GM23248 (cell line): ENCODE data around the gene CD300E. TPM values are rescaled to one million over a fixed set of nuclear protein-coding genes. Genes with fewer than 3 reads are reported as not detected.

Experiments
- DNase-seq: peaks from one replicate; pipeline ENCODE4 v3.0.0-alpha.2; 2015
- H2AFZ ChIP-seq: fragments of 200-600 bp; sonication (generic); 2 replicates; pipeline ENCODE4 v1.6.1; 2016; ENCODE audit warnings: antibody characterized with exemption
- H3F3A ChIP-seq: fragments of 200-600 bp; sonication (generic); 2 replicates; pipeline ENCODE4 v1.6.1; 2016; ENCODE audit warnings: mild to moderate bottlenecking, antibody characterized with exemption, mixed run types; ENCODE audit not compliant: insufficient read depth
- H3K27ac ChIP-seq: fragments of 200-600 bp; sonication (generic); 2 replicates; pipeline ENCODE4 v1.5.1; 2016; ENCODE audit warnings: mild to moderate bottlenecking
- H3K27me3 ChIP-seq: fragments of 200-600 bp; sonication (generic); replicated peaks from 2 replicates; pipeline ENCODE4 v1.6.1; 2016; ENCODE audit warnings: mild to moderate bottlenecking; ENCODE audit not compliant: insufficient read depth
- H3K36me3 ChIP-seq: fragments of 200-600 bp; sonication (generic); 2 replicates; pipeline ENCODE4 v1.6.1; 2016; ENCODE audit warnings: low read depth, mild to moderate bottlenecking
- H3K4me1 ChIP-seq: fragments of 200-600 bp; sonication (generic); 2 replicates; pipeline ENCODE4 v1.6.1; 2016; ENCODE audit warnings: mild to moderate bottlenecking; ENCODE audit not compliant: insufficient read depth
- H3K4me2 ChIP-seq: fragments of 200-600 bp; sonication (generic); one replicate; pipeline ENCODE4 v1.6.1; 2016; ENCODE audit warnings: mild to moderate bottlenecking; ENCODE audit not compliant: unreplicated experiment
- H3K4me3 ChIP-seq: fragments of 200-600 bp; sonication (generic); 2 replicates; pipeline ENCODE4 v1.5.1; 2016; ENCODE audit warnings: mild to moderate bottlenecking
- H3K79me2 ChIP-seq: fragments of 200-600 bp; sonication (generic); 2 replicates; pipeline ENCODE4 v1.6.1; 2016; ENCODE audit warnings: mild to moderate bottlenecking; ENCODE audit not compliant: insufficient read depth
- H3K9ac ChIP-seq: fragments of 200-600 bp; sonication (generic); 2 replicates; pipeline ENCODE4 v1.6.1; 2016; ENCODE audit warnings: mild to moderate bottlenecking
- H3K9me2 ChIP-seq: fragments of 200-600 bp; sonication (generic); 2 replicates; pipeline ENCODE4 v1.6.1; 2016; ENCODE audit warnings: mixed run types, mild to moderate bottlenecking, moderate library complexity; ENCODE audit not compliant: insufficient read depth
- H3K9me3 ChIP-seq: fragments of 200-600 bp; sonication (generic); one replicate; pipeline ENCODE4 v1.6.1; 2017; ENCODE audit warnings: low read depth
- H4K20me1 ChIP-seq: fragments of 200-600 bp; sonication (generic); 2 replicates; pipeline ENCODE4 v1.6.0; 2016; ENCODE audit not compliant: insufficient read depth
- EZH2 ChIP-seq: fragments of 200-600 bp; sonication (generic); IDR thresholded peaks from 2 replicates; pipeline ENCODE4 v1.6.1; 2018; ENCODE audit warnings: antibody characterized with exemption, mild to moderate bottlenecking; ENCODE audit not compliant: insufficient read depth, poor library complexity, severe bottlenecking
- EZH2phosphoT487 ChIP-seq: fragments of 200-600 bp; sonication (generic); IDR thresholded peaks from 2 replicates; pipeline ENCODE4 v1.6.1; 2018; ENCODE audit warnings: antibody characterized with exemption, moderate library complexity, mild to moderate bottlenecking, low read depth; ENCODE audit not compliant: insufficient read depth
- WGBS, 2 experiments: methylation state at CpG; one replicate each; pipeline ENCODE4 v1.1.6; 2015 to 2017; ENCODE audit warnings: low lambda C conversion rate in 2 of 2, low coverage in 1 of 2; ENCODE audit errors: missing lambda C conversion rate in 2 of 2; 5-methylcytosine and 5-hydroxymethylcytosine counted together
- in situ Hi-C: fragments of 300-500 bp; cut with MboI; formaldehyde crosslinking; loops from 2 replicates; pipeline ENCODE4 v1.15.0; 2020
- polyA plus RNA-seq: library from polyadenylated mRNA; unstranded; fragments of >200 nt; fragmentation: Nextera tagmentation; extraction: Ambion mirVana; gene quantifications from 2 replicates; pipeline ENCODE4 v1.2.1, GENCODE V29; 2016
- total RNA-seq: library from RNA; depleted of rRNA; stranded (reverse); fragments of >200 nt; shearing (Covaris generic); gene quantifications from 2 replicates; pipeline ENCODE4 v1.2.3, GENCODE V29; 2014

Gene CD300E
- total and polyA plus RNA-seq, 2 experiments from 2014 or later, result not detected

DNA sequence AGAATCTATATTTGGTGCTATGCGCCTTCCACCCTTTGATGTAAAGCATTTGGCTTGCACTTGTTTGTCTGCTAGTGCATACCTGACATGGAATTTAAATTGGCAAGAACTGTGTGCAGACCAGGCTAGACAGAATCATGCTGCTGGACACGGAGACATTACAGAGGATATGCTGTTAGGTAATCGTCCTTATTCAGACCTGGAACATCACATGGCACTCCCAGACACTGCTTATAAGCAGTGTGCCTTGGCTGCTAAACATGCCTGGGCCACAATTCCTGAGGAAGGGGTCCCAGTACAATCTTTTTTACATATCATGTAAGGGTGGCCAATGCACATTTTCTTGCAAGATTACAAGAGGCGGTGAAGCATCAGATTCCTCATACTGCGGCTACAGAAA, 37.8 kb downstream of the CD300E start:
- no peaks in the 10 kb centered on the region for H3K9me3 ChIP-seq
- TF ChIP-seq EZH2phosphoT487 (no peak), EZH2 (no peak)
- 17 to 19% methylated on average over 5 of the region's 5 CpGs for WGBS, 2 experiments
- H3K9ac ChIP-seq, result no peak overlapping the region
- no peaks in the 10 kb centered on the region for H3K79me2 ChIP-seq
- H4K20me1 ChIP-seq, result no peaks in the 10 kb centered on the region
- no peak overlapping the region for H3K27ac ChIP-seq
- no peaks in the 10 kb centered on the region for H3K36me3 ChIP-seq
- H3K4me2 ChIP-seq, result no peak overlapping the region
- H3K9me2 ChIP-seq, result no peaks in the 10 kb centered on the region
- no peak overlapping the region for H3K4me3 ChIP-seq
- in situ Hi-C loops, result no loop called here
- no peaks in the 10 kb centered on the region for H3K4me1 ChIP-seq
- no peak overlapping the region for H2AFZ ChIP-seq
- DNase-seq, result no peak
- no peaks in the 10 kb centered on the region for H3F3A ChIP-seq
- H3K27me3 ChIP-seq, result peaks cover 37% of the 10 kb centered on the region

DNA sequence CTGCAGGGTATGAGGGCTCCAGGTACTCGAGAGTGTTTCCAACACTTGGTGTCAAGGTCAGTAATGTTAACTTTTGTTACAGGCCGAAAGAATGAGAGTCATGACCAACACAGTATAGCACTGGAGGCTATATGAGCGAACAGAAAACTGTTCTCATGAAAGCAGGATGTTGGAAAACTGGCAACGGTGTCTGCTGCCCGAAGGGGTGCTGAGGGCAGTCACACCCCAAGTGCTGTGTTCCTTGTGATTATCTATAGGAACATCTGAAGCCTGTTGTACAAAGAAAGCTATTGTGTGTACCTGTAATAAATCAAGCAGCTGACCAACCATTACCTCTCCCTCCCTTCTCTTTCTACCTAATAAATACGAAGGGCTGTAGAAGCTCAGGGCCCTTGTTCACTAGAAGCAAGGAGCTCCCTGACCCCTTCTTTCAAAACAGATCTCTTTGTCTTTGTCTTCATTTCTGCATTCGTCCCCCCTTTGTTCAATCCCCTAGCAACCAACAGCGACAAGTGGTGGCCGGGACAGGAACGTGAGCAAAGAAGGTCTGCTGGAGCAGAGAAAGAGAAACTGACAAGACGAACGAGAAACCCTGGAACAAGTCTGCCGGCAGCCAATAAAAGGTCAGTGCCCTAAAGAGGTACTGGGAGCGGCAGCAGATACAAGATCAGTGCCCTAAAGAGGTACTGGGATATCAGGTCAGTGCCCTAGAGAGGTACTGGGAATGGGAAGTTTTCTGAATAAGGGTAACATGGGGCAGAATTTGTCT, 39.1 kb downstream of the CD300E start:
- H3K4me3 ChIP-seq, result no peak overlapping the region
- in situ Hi-C loops, result no loop called here
- 32 to 37% methylated on average over 14 of the region's 14 CpGs for WGBS, 2 experiments

DNA sequence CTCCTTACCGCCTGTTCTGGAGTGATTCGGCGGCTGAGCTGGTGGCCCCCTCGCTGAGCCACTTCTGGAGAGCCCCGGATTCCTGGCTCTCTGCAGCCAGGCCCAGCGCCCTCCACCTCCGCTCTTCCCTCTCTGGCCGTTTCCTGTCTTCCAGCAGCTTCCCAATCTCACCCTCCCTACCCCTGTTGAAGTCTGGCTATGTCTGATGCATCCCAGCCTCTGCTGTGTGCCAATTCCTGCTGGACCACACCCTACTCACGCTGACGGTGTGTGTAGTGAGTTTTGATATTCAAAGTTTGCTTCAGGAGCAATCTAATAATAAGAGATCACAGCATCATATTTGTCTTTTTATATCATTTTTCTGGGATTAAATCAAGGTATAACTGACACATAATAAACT, 40.9 kb downstream of the CD300E start:
- no peaks in the 10 kb centered on the region for H3K79me2 ChIP-seq
- in situ Hi-C loops, result no loop called here
- H3F3A ChIP-seq, result no peaks in the 10 kb centered on the region

More for the DNA sequence above, 39.1 kb downstream of the CD300E start:
- no peaks in the 10 kb centered on the region for H3K4me1 ChIP-seq
- no peaks in the 10 kb centered on the region for H3F3A ChIP-seq
- no peaks in the 10 kb centered on the region for H3K9me2 ChIP-seq
- TF ChIP-seq EZH2phosphoT487 (no peak), EZH2 (no peak)
- peaks cover 37% of the 10 kb centered on the region for H3K27me3 ChIP-seq
- H3K36me3 ChIP-seq, result no peaks in the 10 kb centered on the region
- H3K9me3 ChIP-seq, result no peaks in the 10 kb centered on the region
- no peak for DNase-seq
- H3K9ac ChIP-seq, result no peak overlapping the region
- H3K27ac ChIP-seq, result no peak overlapping the region
- no peaks in the 10 kb centered on the region for H3K79me2 ChIP-seq
- H2AFZ ChIP-seq, result no peak overlapping the region
- no peak overlapping the region for H3K4me2 ChIP-seq
- H4K20me1 ChIP-seq, result no peaks in the 10 kb centered on the region

DNA sequence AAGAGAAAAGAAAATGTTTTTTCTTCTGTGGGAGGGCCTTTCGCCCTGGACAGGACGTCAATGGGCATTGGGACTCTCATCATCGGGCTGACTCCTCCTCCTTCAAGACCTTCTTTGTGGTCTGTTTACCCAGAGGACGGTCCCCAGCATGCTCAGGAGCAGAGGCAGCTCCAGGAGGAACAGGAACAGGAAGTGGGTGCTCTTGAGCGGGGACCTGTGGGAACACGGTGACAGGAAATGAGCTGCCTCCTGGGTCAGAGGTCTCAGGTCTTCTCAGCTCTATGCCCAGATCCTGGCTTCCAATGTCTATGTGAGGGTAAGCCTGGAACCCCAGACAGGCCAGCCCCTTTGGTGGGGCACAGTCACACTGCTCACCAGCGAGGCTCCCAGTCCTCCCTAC, 43.6 kb downstream of the CD300E start:
- H3K79me2 ChIP-seq, result no peaks in the 10 kb centered on the region
- H3K27me3 ChIP-seq, result peaks cover 10% of the 10 kb centered on the region
- H3K4me2 ChIP-seq, result no peak overlapping the region
- no peak overlapping the region for H2AFZ ChIP-seq
- H3K4me3 ChIP-seq, result no peak overlapping the region
- H3F3A ChIP-seq, result no peaks in the 10 kb centered on the region
- H3K9me3 ChIP-seq, result no peaks in the 10 kb centered on the region
- no peak overlapping the region for H3K27ac ChIP-seq
- WGBS, 2 experiments, result 49 to 64% methylated on average over 7 of the region's 7 CpGs
- no peaks in the 10 kb centered on the region for H3K4me1 ChIP-seq
- in situ Hi-C loops, result no loop called here
- no peaks in the 10 kb centered on the region for H3K9me2 ChIP-seq
- no peaks in the 10 kb centered on the region for H4K20me1 ChIP-seq
- no peaks in the 10 kb centered on the region for H3K36me3 ChIP-seq
- DNase-seq, result no peak
- no peak for TF ChIP-seq EZH2phosphoT487
- no peak for TF ChIP-seq EZH2
- H3K9ac ChIP-seq, result no peak overlapping the region

More for the DNA sequence above, 40.9 kb downstream of the CD300E start:
- Histone ChIP-seq H3K4me2 (no peak overlapping the region), H3K4me1 (no peaks in the 10 kb centered on the region), H3K9me2 (no peaks in the 10 kb centered on the region), H3K36me3 (no peaks in the 10 kb centered on the region), H2AFZ (no peak overlapping the region), H3K9me3 (no peaks in the 10 kb centered on the region), H3K4me3 (no peak overlapping the region), H3K27ac (no peak overlapping the region), H4K20me1 (no peaks in the 10 kb centered on the region), H3K27me3 (peaks cover 33% of the 10 kb centered on the region), H3K9ac (no peak overlapping the region)
- 36 to 41% methylated on average over 10 of the region's 10 CpGs for WGBS, 2 experiments
- no peak for TF ChIP-seq EZH2
- TF ChIP-seq EZH2phosphoT487, result no peak
- DNase-seq, result no peak
